Measurements from ENCODE around the gene GART. TPM values are rescaled to one million over a fixed set of nuclear protein-coding genes. Genes with fewer than 3 reads are reported as not detected.

GART gene
- total RNA-seq, 4 donors from 2014 or later = 38.7 to 147 (median 88.7) TPM

- no peak overlapping the region for H3K4me3 ChIP-seq
- peaks cover 0 to 18% (median 7%) of the 10 kb centered on the region in 3 donors for H3K4me1 ChIP-seq
- no peak for TF ChIP-seq CTCF (IDR thresholded peaks at IDR 0.05)
- no peak for TF ChIP-seq POLR2A (IDR thresholded peaks at IDR 0.05)
- H3K27ac ChIP-seq = no peak overlapping the region
- no peaks in the 10 kb centered on the region for H3K36me3 ChIP-seq
- WGBS, 2 donors = 50 to 51% methylated on average over 2 of the region's 2 CpGs
- intact Hi-C loops (cut with DNase I) = no loop called here
- H3K27me3 ChIP-seq = no peaks in the 10 kb centered on the region
- no peak for DNase-seq
- no peaks in the 10 kb centered on the region for H3K9me3 ChIP-seq
Observed at GRCh38 chr21:33492571-33492970, 49.3 kb downstream of the GART start.

- no peaks in the 10 kb centered on the region for H3K27me3 ChIP-seq
- TF ChIP-seq POLR2A (IDR thresholded peaks at IDR 0.05) = peak in 2 of 4 donors; percentile 24 to 46
- peak in 1 of 6 experiments; percentile 9 for TF ChIP-seq CTCF (IDR thresholded peaks at IDR 0.05)
- H3K9me3 ChIP-seq = no peaks in the 10 kb centered on the region
- WGBS, 2 donors = 0 to 2% methylated on average over 12 to 26 of the region's 52 CpGs
- H3K4me1 ChIP-seq = peaks cover 0 to 18% (median 7%) of the 10 kb centered on the region in 3 donors
- H3K36me3 ChIP-seq = no peaks in the 10 kb centered on the region
- peak; percentile 44 for DNase-seq
- peak within 1 kb of the TSS; percentile 62 to 77 (median 74) for H3K4me3 ChIP-seq
- intact Hi-C loops (cut with DNase I) = no loop called here
- H3K27ac ChIP-seq = peak within 1 kb of the TSS; percentile 78 to 90 (median 86)
Observed at GRCh38 chr21:33491373-33492102, 50.4 kb downstream of the GART start, which contains the start of gene DNAJC28. TSS of gene DNAJC28 (minus strand) at chr21:33491716. CDS start at chr21:33489393, 2,323 bp downstream.

DNA sequence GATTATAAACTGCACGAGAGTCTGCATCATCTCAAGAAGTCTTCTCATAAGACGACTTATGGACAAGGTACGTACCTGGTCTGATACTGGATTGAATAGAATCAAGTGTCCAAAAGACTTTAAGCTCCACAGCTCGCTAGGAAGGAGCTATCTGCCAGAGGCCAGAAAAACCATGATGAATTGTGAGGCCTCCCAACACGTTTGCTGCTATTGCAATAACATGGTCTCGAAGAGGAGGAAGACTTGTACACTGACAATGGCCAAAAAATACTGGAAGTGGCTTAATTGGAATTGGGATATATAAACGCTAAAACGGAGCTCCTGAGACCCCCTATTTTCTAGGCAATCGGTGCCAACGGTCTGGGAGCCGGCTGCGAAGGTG is 50.9 kb downstream of the GART start:
- intact Hi-C loops (cut with DNase I) = no loop called here
- Histone ChIP-seq H3K27ac (peak overlapping the region; percentile 78 to 90 (median 86)), H3K4me1 (peaks cover 0 to 18% (median 7%) of the 10 kb centered on the region in 3 donors), H3K9me3 (no peaks in the 10 kb centered on the region), H3K36me3 (no peaks in the 10 kb centered on the region), H3K27me3 (no peaks in the 10 kb centered on the region), H3K4me3 (peak overlapping the region; percentile 62 to 77 (median 74))
- no peak for TF ChIP-seq CTCF (IDR thresholded peaks at IDR 0.05)
- no peak for TF ChIP-seq POLR2A (IDR thresholded peaks at IDR 0.05)
- 11 to 13% methylated on average over 12 of the region's 12 CpGs for WGBS, 2 donors
- DNase-seq = no peak

DNA sequence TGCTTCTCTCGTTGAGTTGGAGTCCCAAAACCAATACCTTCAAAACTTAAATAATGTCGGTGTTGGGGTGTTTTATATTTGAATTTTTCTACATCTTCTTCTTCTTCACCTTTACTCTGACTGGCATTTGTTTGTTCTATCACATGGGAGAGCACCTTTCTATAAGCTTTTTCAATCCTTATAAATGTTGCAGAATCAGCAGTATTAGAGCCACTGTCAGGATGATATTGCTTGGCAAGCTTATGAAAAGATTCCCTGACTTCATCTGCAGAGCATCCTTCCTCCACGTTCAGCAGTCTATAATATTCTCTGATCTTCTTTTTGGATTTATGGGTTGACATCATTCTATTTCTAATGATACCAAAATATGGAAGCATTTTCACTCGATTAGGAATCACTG is 53.0 kb downstream of the GART start:
- WGBS, 2 donors = 89 to 97% methylated on average over 4 of the region's 4 CpGs
- Histone ChIP-seq H3K4me1 (peaks cover 0 to 18% (median 7%) of the 10 kb centered on the region in 3 donors), H3K9me3 (no peaks in the 10 kb centered on the region), H3K27ac (no peak overlapping the region), H3K27me3 (no peaks in the 10 kb centered on the region), H3K36me3 (no peaks in the 10 kb centered on the region), H3K4me3 (no peak overlapping the region)
- DNase-seq = no peak
- TF ChIP-seq POLR2A (IDR thresholded peaks at IDR 0.05) (no peak), CTCF (IDR thresholded peaks at IDR 0.05) (no peak)
- intact Hi-C loops (cut with DNase I) = no loop called here

DNA sequence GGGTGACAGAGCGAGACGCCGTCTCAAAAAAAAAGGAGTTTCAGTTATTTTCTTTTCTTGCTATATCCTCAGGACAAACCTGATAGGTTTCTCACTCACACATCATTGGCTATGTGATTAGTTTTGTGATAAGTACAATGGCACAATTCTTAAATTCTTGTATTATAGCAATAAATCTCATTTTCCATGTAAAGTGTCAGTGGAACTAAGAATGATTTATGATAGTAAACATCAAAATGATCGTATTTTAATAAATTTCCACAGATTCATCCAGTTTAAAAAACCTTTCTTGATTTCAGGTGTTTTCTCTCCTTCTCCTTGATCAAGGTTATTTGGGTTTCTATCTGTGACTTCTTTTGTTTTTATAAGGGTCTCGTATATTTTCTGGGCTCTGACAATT is 53.9 kb downstream of the GART start:
- no peak overlapping the region for H3K4me3 ChIP-seq
- H3K27ac ChIP-seq = no peak overlapping the region
- no peak for DNase-seq
- H3K4me1 ChIP-seq = peaks cover 0 to 18% (median 7%) of the 10 kb centered on the region in 3 donors
- intact Hi-C loops (cut with DNase I) = no loop called here
- H3K36me3 ChIP-seq = no peaks in the 10 kb centered on the region
- H3K9me3 ChIP-seq = no peaks in the 10 kb centered on the region
- WGBS, 2 donors = 89 to 90% methylated on average over 5 of the region's 5 CpGs
- H3K27me3 ChIP-seq = no peaks in the 10 kb centered on the region
- TF ChIP-seq POLR2A (IDR thresholded peaks at IDR 0.05) = no peak
- no peak for TF ChIP-seq CTCF (IDR thresholded peaks at IDR 0.05)

All from esophagus squamous epithelium (tissue), 5 donors.